NT2/D1 (cell line): ENCODE results near the gene FBXO21.
"Not testable (repeated sequence)": the region's sequence is repeated elsewhere in the genome, so short reads cannot be mapped to it uniquely, and the experiment has no call there.

ENCODE experiments used
- SUZ12 ChIP-seq: IDR thresholded peaks from 2 replicates; pipeline ENCODE4 v1.6.1; 2011; ENCODE audit not compliant: insufficient read length, insufficient read depth; ENCODE audit errors: extremely low read depth
- YY1 ChIP-seq: IDR thresholded peaks from 2 replicates; pipeline ENCODE4 v1.6.1; 2011; ENCODE audit not compliant: insufficient read length, insufficient read depth
- ZNF274 ChIP-seq: IDR thresholded peaks from 2 replicates; pipeline ENCODE4 v1.6.1; 2011; ENCODE audit warnings: mild to moderate bottlenecking, low read depth, low read length

GRCh38 chr12:117181468-117181843 lies 8.8 kb downstream of the FBXO21 start:
- TF ChIP-seq ZNF274, YY1, SUZ12: not testable (repeated sequence)
